Measurements from ENCODE around the gene C1QA.

- TF ChIP-seq CTCF (IDR thresholded peaks at IDR 0.05) (no peak), EP300 (IDR thresholded peaks at IDR 0.05) (no peak), POLR2AphosphoS5 (IDR thresholded peaks at IDR 0.05) (no peak)
These were observed 43.3 kb upstream of the C1QA start for GRCh38 chr1:22592919-22593790.
